HEK293 (cell line): ENCODE measurements around the gene GRK7.

Experiments
- CTCF ChIA-PET: fragments of 350-600 bp; formaldehyde crosslinking; extraction: SDS; loops from one replicate; lab custom pipeline; 2021; ENCODE audit warnings: antibody characterized with exemption; lab: Yijun Ruan, JAX
- POLR2A ChIA-PET: fragments of 300-600 bp; formaldehyde crosslinking; extraction: SDS; loops from one replicate; lab custom pipeline; 2020; ENCODE audit warnings: antibody characterized with exemption, inconsistent platforms; lab: Yijun Ruan, JAX
- H3K27ac ChIP-seq: fragments of 200-500 bp; sonication (Bioruptor generic); 2 replicates; pipeline ENCODE4 v1.5.1; 2014; ENCODE audit warnings: low read depth, low read length, control low read depth, inconsistent platforms; ENCODE audit errors: extremely low read depth
- H3K36me3 ChIP-seq, 2 experiments: fragments of 200-500 bp in 1 of 2; sonication (Bioruptor generic) in 1 of 2; 1 replicate in 1 of 2; 2 replicates in 1 of 2; pipeline ENCODE4 v1.5.1; 2014 to 2017; ENCODE audit warnings: inconsistent platforms in 2 of 2, low read length in 2 of 2; ENCODE audit not compliant: control insufficient read depth in 2 of 2, insufficient read depth in 1 of 2
- H3K4me1 ChIP-seq: fragments of 200-500 bp; sonication (Bioruptor generic); 2 replicates; pipeline ENCODE4 v1.5.1; 2014; ENCODE audit warnings: mild to moderate bottlenecking, low read length, inconsistent platforms; ENCODE audit not compliant: control insufficient read depth, insufficient read depth
- H3K4me3 ChIP-seq: 2 replicates; pipeline ENCODE4 v1.5.1; 2011; ENCODE audit warnings: low read depth, mild to moderate bottlenecking, control low read depth, low read length, moderate library complexity
- H3K9me3 ChIP-seq: fragments of 200-500 bp; sonication (Bioruptor generic); 2 replicates; pipeline ENCODE4 v1.5.1; 2014; ENCODE audit warnings: low read depth, low read length, inconsistent platforms; ENCODE audit not compliant: control insufficient read depth, insufficient read depth
- INSM2 ChIP-seq: fragments of 450-650 bp; formaldehyde crosslinking; IDR thresholded peaks from 2 replicates; pipeline ENCODE4 v1.5.1; 2016; ENCODE audit warnings: missing biosample characterization, missing genetic modification characterization
- KLF8 ChIP-seq: fragments of 450-650 bp; formaldehyde crosslinking; IDR thresholded peaks from 2 replicates; pipeline ENCODE4 v1.5.1; 2016; ENCODE audit warnings: missing biosample characterization, missing genetic modification characterization
- SCRT1 ChIP-seq: fragments of 450-650 bp; formaldehyde crosslinking; IDR thresholded peaks from 2 replicates; pipeline ENCODE4 v1.5.1; 2016; ENCODE audit warnings: missing biosample characterization, missing genetic modification characterization, borderline replicate concordance
- SETDB1 ChIP-seq: IDR thresholded peaks from one replicate; pipeline ENCODE4 v1.6.1; 2017; ENCODE audit warnings: mild to moderate bottlenecking, low read length, moderate library complexity, mixed read lengths; ENCODE audit not compliant: insufficient read length
- ZBTB6 ChIP-seq: fragments of 450-650 bp; formaldehyde crosslinking; IDR thresholded peaks from 2 replicates; pipeline ENCODE4 v1.5.1; 2017; ENCODE audit warnings: missing biosample characterization, missing genetic modification characterization
- ZBTB7A ChIP-seq: fragments of 450-650 bp; formaldehyde crosslinking; IDR thresholded peaks from 2 replicates; pipeline ENCODE4 v1.5.1; 2016; ENCODE audit warnings: low read depth, missing biosample characterization, missing genetic modification characterization
- ZFP3 ChIP-seq: fragments of 450-650 bp; formaldehyde crosslinking; IDR thresholded peaks from 2 replicates; pipeline ENCODE4 v1.5.1; 2016; ENCODE audit warnings: low read depth, missing biosample characterization, missing genetic modification characterization
- ZIC2 ChIP-seq: fragments of 450-650 bp; formaldehyde crosslinking; IDR thresholded peaks from 2 replicates; pipeline ENCODE4 v1.5.1; 2016; ENCODE audit warnings: missing biosample characterization, missing genetic modification characterization
- ZNF133 ChIP-seq: fragments of 450-650 bp; formaldehyde crosslinking; IDR thresholded peaks from 2 replicates; pipeline ENCODE4 v1.5.1; 2016; ENCODE audit warnings: missing biosample characterization, missing genetic modification characterization
- ZNF146 ChIP-seq: fragments of 450-650 bp; formaldehyde crosslinking; IDR thresholded peaks from 2 replicates; pipeline ENCODE4 v1.5.1; 2016; ENCODE audit warnings: missing biosample characterization, missing genetic modification characterization
- ZNF18 ChIP-seq: fragments of 450-650 bp; formaldehyde crosslinking; IDR thresholded peaks from 2 replicates; pipeline ENCODE4 v1.5.1; 2016; ENCODE audit warnings: missing biosample characterization, missing genetic modification characterization
- ZNF221 ChIP-seq: fragments of 450-650 bp; formaldehyde crosslinking; IDR thresholded peaks from 2 replicates; pipeline ENCODE4 v1.5.1; 2017; ENCODE audit warnings: missing biosample characterization, missing genetic modification characterization, borderline replicate concordance
- ZNF26 ChIP-seq: fragments of 450-650 bp; formaldehyde crosslinking; IDR thresholded peaks from 2 replicates; pipeline ENCODE4 v1.5.1; 2016; ENCODE audit warnings: missing biosample characterization, missing genetic modification characterization
- ZNF354C ChIP-seq: fragments of 450-650 bp; formaldehyde crosslinking; IDR thresholded peaks from 2 replicates; pipeline ENCODE4 v1.5.1; 2016; ENCODE audit warnings: missing biosample characterization, missing genetic modification characterization, low read depth, borderline replicate concordance
- ZNF37A ChIP-seq: fragments of 450-650 bp; IDR thresholded peaks from 2 replicates; pipeline ENCODE4 v1.5.1; 2018; ENCODE audit warnings: missing biosample characterization, missing genetic modification characterization
- ZNF404 ChIP-seq: fragments of 450-650 bp; formaldehyde crosslinking; IDR thresholded peaks from 2 replicates; pipeline ENCODE4 v1.5.1; 2017; ENCODE audit warnings: missing biosample characterization, missing genetic modification characterization
- ZNF510 ChIP-seq: fragments of 450-650 bp; formaldehyde crosslinking; IDR thresholded peaks from 2 replicates; pipeline ENCODE4 v1.5.1; 2018; ENCODE audit warnings: mild to moderate bottlenecking, missing genetic modification characterization, missing biosample characterization; ENCODE audit not compliant: insufficient replicate concordance
- ZNF626 ChIP-seq: fragments of 450-650 bp; sonication (Bioruptor Pico); formaldehyde crosslinking; IDR thresholded peaks from 2 replicates; pipeline ENCODE4 v1.5.1; 2018; ENCODE audit warnings: missing biosample characterization, missing genetic modification characterization, inconsistent platforms
- ZNF747 ChIP-seq: fragments of 450-650 bp; formaldehyde crosslinking; IDR thresholded peaks from 2 replicates; pipeline ENCODE4 v1.5.1; 2016; ENCODE audit warnings: missing biosample characterization, missing genetic modification characterization
- ZNF768 ChIP-seq: fragments of 450-650 bp; formaldehyde crosslinking; IDR thresholded peaks from 2 replicates; pipeline ENCODE4 v1.5.1; 2018; ENCODE audit warnings: missing biosample characterization, mild to moderate bottlenecking, missing genetic modification characterization
- ZNF830 ChIP-seq: fragments of 450-650 bp; IDR thresholded peaks from 2 replicates; pipeline ENCODE4 v1.5.0; 2018; ENCODE audit warnings: missing biosample characterization, missing genetic modification characterization, low read depth, mild to moderate bottlenecking, moderate library complexity
- ZNF843 ChIP-seq: fragments of 450-650 bp; formaldehyde crosslinking; IDR thresholded peaks from 2 replicates; pipeline ENCODE4 v1.5.1; 2016; ENCODE audit warnings: missing biosample characterization, missing genetic modification characterization

The GRK7 gene

GRCh38 chr3:141776885-141777284 lies 13.7 kb downstream of the GRK7 start:
- Histone ChIP-seq H3K9me3 (no peaks in the 10 kb centered on the region), H3K36me3 (no peaks in the 10 kb centered on the region), H3K27ac (no peak overlapping the region), H3K4me3 (no peak overlapping the region), H3K4me1 (no peaks in the 10 kb centered on the region)
- TF ChIP-seq ZNF768 (no peak), ZNF133 (tag by site-specific recombination) (no peak), ZNF146 (no peak), ZBTB6 (tag by site-specific recombination) (no peak), ZNF37A (tag by site-specific recombination) (no peak), SCRT1 (tag by site-specific recombination) (no peak), ZNF26 (tag by site-specific recombination) (no peak), ZNF510 (tag by site-specific recombination) (no peak), KLF8 (tag by site-specific recombination) (no peak), ZNF830 (tag by site-specific recombination) (no peak), ZFP3 (tag by site-specific recombination) (no peak), ZNF747 (no peak), ZNF843 (tag by site-specific recombination) (no peak), ZNF626 (tag by site-specific recombination) (no peak), ZIC2 (tag by site-specific recombination) (no peak), ZNF18 (no peak)
- CTCF ChIA-PET = no interaction called here
- POLR2A ChIA-PET = no interaction called here

GRCh38 chr3:141777957-141778813 lies 15.0 kb downstream of the GRK7 start:
- Histone ChIP-seq H3K9me3 (no peaks in the 10 kb centered on the region), H3K27ac (no peak overlapping the region), H3K4me3 (no peak overlapping the region), H3K4me1 (no peaks in the 10 kb centered on the region), H3K36me3 (no peaks in the 10 kb centered on the region)
- TF ChIP-seq ZNF404 (tag by site-specific recombination) (no peak), ZBTB7A (tag by site-specific recombination) (no peak), INSM2 (tag by site-specific recombination) (no peak), SETDB1 (no peak), ZNF830 (tag by site-specific recombination) (no peak), ZNF354C (no peak), ZNF221 (tag by site-specific recombination) (no peak)
- ChIA-PET POLR2A (interaction anchor here (0.6 kb wide), 1 partner anchor 12 kb away, joined by 5 read pairs; no protein-coding TSS in a partner anchor), CTCF (interaction anchor here (0.6 kb wide), 1 partner anchor 51 kb away, joined by 3 read pairs; no protein-coding TSS in a partner anchor)
